Activated effector memory CD4-positive, alpha-beta T cell treated with Interleukin-2 at 50 U/mL for 16 hours (primary cell): ENCODE data around the gene KDM4D.
"Not testable (repeated sequence)": the region's sequence is repeated elsewhere in the genome, so short reads cannot be mapped to it uniquely, and the experiment has no call there.

Experiments
- DNase-seq: peaks from one replicate; pipeline ENCODE4 v3.0.0-alpha.2; 2020

The KDM4D gene

DNA sequence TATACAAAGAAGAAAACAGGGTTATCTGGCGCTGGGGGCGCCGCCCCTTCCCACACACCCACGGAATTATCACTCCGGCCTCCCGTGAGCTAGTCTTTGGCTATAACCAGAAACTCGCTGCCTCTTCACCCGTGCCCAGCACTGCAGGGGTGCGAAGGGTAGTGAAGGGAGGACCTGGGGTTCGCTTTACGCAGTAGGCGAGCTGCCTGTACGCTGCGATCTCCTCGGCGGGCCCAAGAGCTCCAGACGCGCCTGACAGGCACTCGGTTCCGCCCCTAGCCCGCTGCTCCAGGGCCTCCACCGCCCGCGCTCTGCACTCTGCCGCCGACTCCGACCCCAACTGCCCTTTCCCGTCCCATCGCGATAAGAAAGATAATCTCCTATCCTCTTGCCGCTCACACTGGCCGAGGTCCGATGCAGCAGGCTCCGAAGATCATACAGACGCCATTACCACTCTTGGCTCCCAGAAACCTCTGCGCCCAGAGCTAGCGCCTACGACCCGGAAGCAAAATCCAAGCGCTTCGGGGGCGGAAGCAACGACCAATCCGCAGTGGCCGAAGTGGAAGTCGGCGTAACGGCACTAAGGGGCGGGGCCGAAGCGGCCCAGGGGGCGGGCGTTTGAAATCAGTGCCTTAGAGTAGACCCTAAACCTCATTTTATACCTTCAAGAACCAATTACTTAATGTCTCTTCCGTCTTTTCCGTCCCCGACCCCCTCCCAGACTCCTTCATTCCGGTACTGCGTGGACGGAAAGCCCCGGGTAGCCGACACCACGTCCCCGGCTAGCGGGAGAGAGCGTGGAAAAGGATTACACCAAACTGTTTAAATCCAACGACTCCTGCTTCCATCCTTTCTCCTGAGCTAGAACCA, at the start of gene KDM4D, which contains the start of gene CWC15:
TSS of gene KDM4D (plus strand) at position 611 of the 870 bp plus-strand sequence. CDS start 23,664 bp downstream, outside the sequence.
TSS of gene CWC15 (minus strand) at position 458 of the 870 bp plus-strand sequence. CDS start 1,371 bp downstream, outside the sequence.
- DNase-seq = peak; percentile 91

DNA sequence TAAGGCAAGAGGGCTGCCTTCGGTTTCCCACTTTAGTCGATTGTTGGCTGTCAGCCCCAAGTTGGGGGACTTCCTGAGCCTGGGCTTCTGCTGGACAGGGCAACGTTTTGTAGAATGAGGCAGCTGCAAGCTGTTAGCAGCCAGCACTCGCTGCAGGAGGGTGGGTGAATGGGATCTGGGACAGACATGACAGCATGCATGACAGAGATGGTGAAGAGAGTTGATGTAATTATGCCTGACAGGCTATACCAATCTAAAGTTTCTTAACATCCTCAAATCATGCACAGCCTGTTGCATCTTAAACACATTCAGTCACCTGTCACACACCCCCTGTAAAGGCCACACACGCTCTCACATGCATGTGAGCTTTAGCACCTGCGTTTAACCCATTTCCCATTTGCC, 49.3 kb upstream of the KDM4D start:
- DNase-seq = no peak

DNA sequence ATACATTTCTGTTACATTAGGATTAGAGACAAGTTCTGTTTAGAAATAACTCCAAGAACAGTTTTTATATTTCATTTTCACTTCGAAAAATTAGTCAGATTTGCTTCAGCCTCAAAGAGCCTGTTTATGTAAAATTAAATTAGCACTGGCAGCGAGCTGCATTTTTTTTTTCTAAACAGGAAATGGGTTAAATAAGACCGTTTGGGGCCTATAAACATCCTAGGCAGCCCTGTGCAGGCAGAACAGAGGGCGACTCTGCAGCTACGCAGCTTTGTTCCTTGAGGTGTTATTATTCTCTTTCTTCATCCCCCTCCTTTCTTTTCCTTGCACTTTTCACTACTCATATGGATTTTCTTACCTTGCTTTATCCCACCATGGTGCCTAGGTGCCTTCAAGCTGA, 48.9 kb upstream of the KDM4D start:
- DNase-seq = no peak

GRCh38 chr11:94925422-94926270, 47.9 kb upstream of the KDM4D start:
- DNase-seq = no peak

DNA sequence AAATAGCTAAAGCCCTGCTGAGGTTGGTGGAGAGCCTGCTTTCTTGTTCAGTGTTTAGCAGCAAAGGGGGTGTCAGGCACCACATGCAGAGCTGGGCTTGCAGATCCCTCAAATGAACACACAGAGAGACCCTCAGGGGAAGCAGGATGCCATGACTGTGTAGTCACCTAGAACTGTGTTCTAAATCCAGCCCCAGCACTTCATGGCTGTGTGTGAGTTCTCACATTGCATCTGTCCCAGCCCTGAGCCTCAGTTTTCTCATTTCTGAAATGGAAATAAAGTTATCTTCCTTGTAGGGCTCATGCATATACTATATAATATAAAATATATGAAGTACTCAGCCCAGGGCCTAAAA, 47.3 kb upstream of the KDM4D start:
- DNase-seq = no peak

GRCh38 chr11:94926698-94927237, 46.7 kb upstream of the KDM4D start:
- DNase-seq = no peak

- no peak for DNase-seq
These were observed 45.2 kb upstream of the KDM4D start for GRCh38 chr11:94928117-94928990.

DNA sequence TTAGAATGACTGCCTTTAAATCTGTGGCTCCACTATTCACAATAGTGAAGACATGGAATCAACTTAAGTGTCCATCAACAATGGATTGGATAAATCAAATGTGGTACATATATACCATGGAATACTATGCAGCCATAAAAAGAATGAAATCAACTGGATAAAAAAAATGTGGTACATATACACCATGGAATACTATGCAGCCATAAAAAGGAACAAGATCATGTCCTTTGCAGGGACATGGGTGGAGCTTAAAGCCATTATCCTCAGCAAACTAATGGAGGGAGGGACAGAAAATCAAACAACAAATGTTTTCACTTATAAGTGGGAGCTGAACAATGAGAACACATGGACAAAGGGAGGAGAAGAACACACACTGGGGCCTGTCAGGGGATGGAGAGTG, 41.4 kb upstream of the KDM4D start:
- DNase-seq = not testable (repeated sequence)

DNA sequence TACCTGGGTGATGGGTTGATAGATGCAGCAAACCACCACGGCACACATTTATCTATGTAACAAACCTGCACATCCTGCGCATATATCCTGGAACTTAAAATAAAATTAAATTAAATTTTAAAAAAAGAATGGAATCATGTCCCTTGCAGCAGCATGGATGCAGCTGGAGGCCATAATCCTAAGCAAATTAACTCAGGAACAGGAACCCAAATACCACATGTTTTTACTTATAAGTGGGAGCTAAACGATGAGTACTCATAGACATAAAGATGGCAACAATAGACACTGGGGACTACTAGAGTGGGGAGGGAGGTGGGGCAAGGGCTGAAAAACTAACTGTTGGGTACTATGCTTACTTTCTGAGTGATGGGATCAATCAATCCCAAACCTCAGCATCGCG, 41.0 kb upstream of the KDM4D start:
- no peak for DNase-seq

DNA sequence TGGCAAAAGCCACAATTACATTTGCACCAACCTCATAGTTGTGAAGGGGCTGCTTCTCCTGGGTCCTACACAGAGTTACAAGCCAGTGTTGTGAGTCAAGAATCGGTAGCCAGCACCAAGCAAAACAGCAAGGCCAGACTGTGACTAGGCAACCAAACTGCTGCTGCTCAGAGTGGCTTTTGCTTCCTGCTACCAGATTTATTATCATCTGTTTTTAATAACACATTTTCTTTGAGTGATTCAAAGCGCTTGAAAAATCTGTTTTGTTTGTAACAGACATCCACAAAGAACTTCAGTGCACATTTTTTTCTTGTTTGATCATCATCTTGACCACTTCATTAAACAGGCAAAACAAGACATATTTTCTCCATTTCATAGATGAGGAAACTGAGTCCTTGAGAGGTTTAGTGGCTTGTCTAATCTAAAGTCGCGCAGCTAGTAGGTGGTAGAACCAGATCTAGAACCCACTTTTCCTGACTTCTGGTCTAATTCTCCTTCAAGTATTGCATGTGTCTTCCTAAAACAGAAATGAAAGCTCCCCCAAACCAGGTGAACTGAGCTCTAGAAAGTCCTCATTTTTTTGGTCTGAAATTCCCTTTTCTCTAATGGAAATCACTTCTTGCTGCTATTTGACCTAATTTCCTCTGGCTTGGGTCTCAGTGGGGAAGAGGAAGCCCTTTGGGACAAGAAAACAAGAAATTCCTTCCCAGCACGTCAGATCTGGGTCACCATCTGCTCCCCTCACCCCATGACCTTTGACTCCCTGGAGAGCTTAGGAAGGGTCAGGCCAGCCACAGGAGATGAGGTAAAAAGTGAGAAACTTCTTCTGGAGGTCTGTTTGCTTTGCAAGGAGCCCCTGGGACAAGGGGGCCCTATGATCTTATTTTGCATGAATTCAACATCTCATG, 40.0 kb upstream of the KDM4D start:
- DNase-seq = no peak

- DNase-seq = no peak
These were observed 39.1 kb upstream of the KDM4D start for GRCh38 chr11:94934362-94934761.

DNA sequence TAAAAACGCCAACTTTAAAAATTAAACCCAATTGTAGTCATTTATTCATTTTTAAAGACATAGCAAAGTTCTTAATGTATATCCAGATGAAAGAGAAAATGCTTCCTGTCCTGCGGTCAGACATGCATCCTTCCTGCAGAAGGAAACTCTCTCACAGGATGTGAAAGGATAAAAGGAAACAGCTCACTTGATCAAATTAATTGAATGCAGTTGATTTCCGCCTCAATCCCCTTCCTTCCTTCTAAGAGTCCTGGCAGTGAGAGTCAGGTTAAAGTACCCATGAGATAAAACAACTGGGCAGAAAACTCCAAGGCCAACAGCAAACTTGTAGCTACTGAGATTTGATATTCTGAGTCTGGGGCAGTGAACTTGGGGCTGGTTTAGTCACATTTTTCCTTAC, 38.7 kb upstream of the KDM4D start:
- DNase-seq = no peak

DNA sequence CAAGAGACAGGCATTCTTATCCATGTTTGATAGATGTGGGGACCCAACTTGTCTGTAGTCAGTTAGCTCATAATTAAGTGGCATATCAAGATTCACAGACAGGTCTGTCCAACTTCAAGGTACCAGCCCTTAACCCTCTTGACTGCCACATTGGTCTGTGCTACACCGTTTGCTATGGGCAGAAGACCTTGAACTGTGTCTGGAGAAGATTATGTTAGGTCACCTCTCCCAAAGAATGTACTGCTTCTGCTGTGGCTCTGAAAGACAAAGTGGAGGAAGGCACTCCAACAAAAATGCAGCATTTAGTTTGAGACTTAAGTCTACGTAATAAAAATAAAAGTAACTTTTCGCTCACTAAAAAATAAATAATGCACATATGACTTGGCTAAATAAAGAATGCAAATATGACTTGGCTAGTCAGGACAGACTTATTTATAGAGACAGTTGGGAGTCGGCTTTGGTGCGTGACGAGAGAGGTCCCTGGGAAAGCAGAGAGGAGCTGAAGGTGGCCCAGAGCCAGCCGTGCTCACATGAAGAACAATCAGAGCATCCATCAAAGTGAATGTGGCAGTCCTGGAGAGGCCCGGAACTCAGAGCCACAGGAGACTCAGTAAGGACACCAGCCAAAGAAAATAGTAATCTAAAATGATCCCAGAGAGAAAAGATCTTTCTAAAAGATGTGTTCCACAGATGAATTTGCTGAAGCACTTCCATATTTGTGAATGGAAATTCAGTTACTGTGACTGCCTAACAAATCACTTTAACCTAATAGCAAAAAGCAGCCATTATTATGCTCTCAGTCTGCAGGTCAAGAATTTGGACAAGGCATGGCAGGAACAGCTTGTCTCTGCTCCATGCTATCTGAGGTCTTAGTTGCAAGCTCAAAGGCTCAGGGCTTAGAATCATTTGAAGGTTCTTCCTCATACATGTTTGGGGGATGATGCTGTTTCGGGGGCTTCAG, 35.1 kb upstream of the KDM4D start:
- no peak for DNase-seq

DNA sequence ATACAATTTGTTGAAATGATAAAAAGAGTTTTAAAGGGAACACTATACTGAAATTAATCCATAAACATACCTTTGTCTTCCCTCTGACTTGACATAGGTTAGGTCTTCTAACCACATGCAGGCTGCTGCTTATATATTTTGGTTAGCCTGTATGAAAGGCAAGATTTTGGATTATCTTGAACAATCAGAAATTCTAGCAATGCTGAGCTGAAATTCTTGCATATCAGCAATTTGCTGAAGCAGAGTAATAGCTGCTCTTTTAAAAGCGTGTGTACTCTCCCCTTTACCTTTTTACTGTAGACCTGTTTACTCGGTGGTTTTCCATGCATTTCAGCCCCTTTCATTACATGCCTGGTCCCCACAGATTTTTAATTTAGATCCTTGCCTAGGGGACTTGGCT, 34.2 kb upstream of the KDM4D start:
- no peak for DNase-seq

DNA sequence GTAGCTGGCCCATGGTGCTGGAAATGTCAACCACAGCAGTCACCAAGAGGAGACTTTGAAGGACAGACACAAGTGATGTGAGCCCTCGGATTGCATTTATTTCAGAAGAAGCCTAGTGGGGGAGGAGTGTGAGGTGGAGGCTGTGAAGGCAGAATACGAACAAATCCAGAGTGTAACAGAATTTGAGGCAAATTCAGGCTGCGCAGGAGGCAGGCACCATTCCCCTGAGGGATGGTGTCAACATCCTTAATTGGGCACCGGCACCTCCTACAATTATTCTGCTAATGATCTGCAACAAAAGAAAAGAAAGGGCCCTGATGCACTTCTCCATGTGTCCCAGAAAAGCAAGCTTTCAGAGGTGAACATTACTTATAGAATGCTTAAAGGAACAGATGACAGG, 32.4 kb upstream of the KDM4D start:
- DNase-seq = no peak

- DNase-seq = no peak
These were observed 26.7 kb upstream of the KDM4D start for GRCh38 chr11:94946812-94947211.

GRCh38 chr11:94948070-94948617, 25.4 kb upstream of the KDM4D start:
- DNase-seq = no peak

DNA sequence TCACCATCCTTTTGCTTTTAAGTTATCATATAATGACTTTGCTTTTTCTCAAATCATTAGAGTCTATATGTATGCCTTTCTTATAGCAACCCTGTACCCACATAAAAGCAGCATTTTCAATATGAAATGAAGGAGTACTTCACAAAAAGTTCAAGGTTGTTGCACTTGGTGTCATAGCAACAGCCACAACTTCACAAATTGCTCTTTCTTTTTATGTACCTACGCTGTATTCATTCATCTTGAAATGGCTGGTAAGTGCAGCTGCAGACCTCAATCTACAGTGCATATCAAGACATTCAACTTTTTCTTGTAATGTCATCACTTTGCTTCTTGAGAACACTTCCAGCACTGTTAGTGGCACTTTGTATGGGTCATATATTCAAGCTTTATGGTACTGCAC, 18.8 kb upstream of the KDM4D start:
- DNase-seq = no peak

DNA sequence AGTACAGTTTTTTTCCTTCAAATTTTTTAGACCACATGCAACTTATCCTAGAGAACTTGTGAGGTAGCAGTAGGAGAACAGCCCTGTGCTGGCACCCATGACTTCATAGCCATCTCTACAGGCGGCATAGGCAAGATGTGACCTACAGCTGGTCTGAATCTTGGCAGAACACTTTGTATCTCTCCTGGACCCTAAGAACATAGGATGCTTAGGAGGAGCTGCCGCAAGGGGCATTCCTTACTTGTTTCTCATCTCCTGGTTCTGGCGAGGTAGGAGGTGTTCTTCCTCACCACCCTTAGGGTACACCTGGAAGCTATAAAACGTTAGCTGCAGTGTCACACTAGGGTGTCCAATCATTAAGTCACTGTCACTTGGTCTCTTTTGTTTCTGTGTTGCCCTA, 16.5 kb upstream of the KDM4D start:
- DNase-seq = no peak

DNA sequence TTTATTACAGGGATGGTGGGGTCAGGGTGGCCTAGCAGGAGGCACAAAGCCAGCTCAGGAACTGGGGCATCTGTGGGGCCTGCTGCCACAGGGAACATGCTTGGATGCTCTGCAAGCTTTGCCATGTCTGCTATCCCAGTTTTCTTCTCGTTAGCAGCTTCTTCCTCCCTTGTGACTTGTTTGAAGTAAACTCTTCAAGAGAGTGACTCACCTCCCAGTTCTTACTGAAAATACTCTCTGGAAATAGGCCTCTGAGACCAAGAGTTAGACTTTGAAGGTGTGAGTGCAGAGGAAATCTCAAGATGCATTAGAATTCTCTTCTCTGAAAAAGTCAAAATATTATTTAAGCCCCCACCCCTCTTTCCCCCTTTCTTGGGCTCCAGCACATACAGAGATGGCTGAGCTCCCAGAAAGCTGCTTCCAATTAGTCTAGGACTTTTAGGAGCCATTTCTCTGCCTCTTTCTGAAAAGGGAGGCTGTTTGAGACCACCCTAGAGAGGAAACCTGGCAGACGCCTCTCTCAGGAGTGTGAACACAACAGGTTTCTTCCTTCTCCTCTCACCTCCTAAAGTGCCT, 15.3 kb upstream of the KDM4D start:
- DNase-seq = no peak
